IMR-90 (cell line): ENCODE results near the gene STPG1. TPM values are rescaled to one million over a fixed set of nuclear protein-coding genes. Genes with fewer than 3 reads are reported as not detected.

ENCODE experiments used
- ATAC-seq: fragments of 200-7000 bp; cut with Tn5 transposase; 2 replicates; pipeline ENCODE4 v1.9.1; 2020; ENCODE audit warnings: low read depth, mild to moderate bottlenecking, moderate library complexity
- BruUV-seq: library from RNA; stranded (reverse); fragments of 400-500 nt; replicated peaks from 2 replicates; lab custom pipeline; 2021; lab: Mats Ljungman, UMichigan
- CTCF ChIA-PET: fragments of 300-600 bp; formaldehyde crosslinking; extraction: SDS; loops from one replicate; lab custom pipeline; 2021; ENCODE audit warnings: antibody characterized with exemption; lab: Yijun Ruan, JAX
- POLR2A ChIA-PET: fragments of 300-600 bp; sonication (Branson Sonifier 250); formaldehyde crosslinking; loops from one replicate; lab custom pipeline; 2022; ENCODE audit warnings: antibody characterized with exemption; ENCODE audit not compliant: unreplicated experiment; lab: Charles Lee
- DNase-seq: peaks from one replicate; pipeline ENCODE4 v3.0.0; 2013
- H2AFZ ChIP-seq: replicated peaks from 2 replicates; pipeline ENCODE3; 2013; ENCODE audit warnings: low read length, mild to moderate bottlenecking; ENCODE audit not compliant: poor library complexity
- H2AK5ac ChIP-seq: 2 replicates; pipeline ENCODE4 v1.6.1; 2013; ENCODE audit warnings: low read depth, low read length, inconsistent platforms
- H2AK9ac ChIP-seq: replicated peaks from 2 replicates; pipeline ENCODE3; 2013; ENCODE audit warnings: mild to moderate bottlenecking, low read depth, low read length, moderate library complexity; ENCODE audit not compliant: poor library complexity
- H2BK120ac ChIP-seq: 2 replicates; pipeline ENCODE4 v1.6.1; 2013; ENCODE audit warnings: low read depth, low read length, inconsistent platforms
- H2BK15ac ChIP-seq: 3 replicates; pipeline ENCODE4 v1.6.1; 2013; ENCODE audit warnings: low read depth, low read length, inconsistent platforms
- H2BK20ac ChIP-seq: 2 replicates; pipeline ENCODE4 v1.6.1; 2013; ENCODE audit warnings: low read depth, mild to moderate bottlenecking, inconsistent platforms, low read length, moderate library complexity
- H2BK5ac ChIP-seq: 2 replicates; pipeline ENCODE4 v1.6.1; 2013; ENCODE audit warnings: mild to moderate bottlenecking, low read depth, low read length, inconsistent platforms; ENCODE audit not compliant: poor library complexity, severe bottlenecking
- H3K14ac ChIP-seq: replicated peaks from 2 replicates; pipeline ENCODE4 v1.6.1; 2013; ENCODE audit warnings: low read depth, low read length, inconsistent platforms
- H3K18ac ChIP-seq: 2 replicates; pipeline ENCODE4 v1.6.1; 2013; ENCODE audit warnings: low read depth, low read length, control low read depth
- H3K23ac ChIP-seq: 2 replicates; pipeline ENCODE4 v1.6.1; 2013; ENCODE audit warnings: low read depth, low read length, inconsistent platforms
- H3K27ac ChIP-seq: 2 replicates; pipeline ENCODE4 v1.5.1; 2013; ENCODE audit warnings: mild to moderate bottlenecking, control low read depth, low read length; ENCODE audit not compliant: insufficient read depth
- H3K27me3 ChIP-seq: 2 replicates; pipeline ENCODE4 v1.6.1; 2013; ENCODE audit warnings: low read length; ENCODE audit not compliant: control insufficient read depth, insufficient read depth
- H3K36me3 ChIP-seq: 2 replicates; pipeline ENCODE4 v1.6.1; 2013; ENCODE audit warnings: low read length, mixed read lengths; ENCODE audit not compliant: control insufficient read depth, insufficient read depth
- H3K4ac ChIP-seq: 2 replicates; pipeline ENCODE4 v1.6.1; 2013; ENCODE audit warnings: low read depth, low read length, inconsistent platforms
- H3K4me1 ChIP-seq: 2 replicates; pipeline ENCODE4 v1.6.1; 2013; ENCODE audit warnings: low read length, mixed read lengths; ENCODE audit not compliant: control insufficient read depth, insufficient read depth
- H3K4me2 ChIP-seq: 2 replicates; pipeline ENCODE4 v1.6.1; 2013; ENCODE audit warnings: low read depth, mild to moderate bottlenecking, control low read depth, low read length, moderate library complexity
- H3K4me3 ChIP-seq: 2 replicates; pipeline ENCODE4 v1.5.1; 2013; ENCODE audit warnings: low read depth, mild to moderate bottlenecking, control low read depth, low read length, moderate library complexity; ENCODE audit not compliant: insufficient read depth
- H3K56ac ChIP-seq: 2 replicates; pipeline ENCODE4 v1.6.1; 2013; ENCODE audit warnings: low read length, inconsistent platforms; ENCODE audit not compliant: insufficient read depth; ENCODE audit errors: extremely low read depth
- H3K79me1 ChIP-seq, 2 experiments: 2 replicates each; pipeline ENCODE4 v1.6.1; 2013; ENCODE audit warnings: low read length in 2 of 2, inconsistent platforms in 1 of 2, low read depth in 1 of 2
- H3K9ac ChIP-seq: 2 replicates; pipeline ENCODE4 v1.6.1; 2013; ENCODE audit warnings: low read depth, low read length, control low read depth
- H3K9me1 ChIP-seq: 2 replicates; pipeline ENCODE4 v1.6.1; 2013; ENCODE audit warnings: low read length, inconsistent platforms; ENCODE audit not compliant: insufficient read depth
- H3K9me3 ChIP-seq: 2 replicates; pipeline ENCODE4 v1.6.1; 2013; ENCODE audit warnings: low read length; ENCODE audit not compliant: control insufficient read depth, insufficient read depth
- H4K20me1 ChIP-seq: 2 replicates; pipeline ENCODE4 v1.6.1; 2013; ENCODE audit warnings: low read length, inconsistent platforms; ENCODE audit not compliant: insufficient read depth
- H4K5ac ChIP-seq: 2 replicates; pipeline ENCODE4 v1.6.1; 2013; ENCODE audit warnings: mild to moderate bottlenecking, low read depth, low read length, control low read depth
- H4K8ac ChIP-seq, 2 experiments: 2 replicates each; pipeline ENCODE4 v1.6.1; 2013; ENCODE audit warnings: low read depth in 2 of 2, low read length in 2 of 2, control low read depth in 1 of 2, inconsistent platforms in 1 of 2
- H4K91ac ChIP-seq: 2 replicates; pipeline ENCODE4 v1.6.1; 2013; ENCODE audit warnings: low read depth, low read length, inconsistent platforms; ENCODE audit not compliant: insufficient read depth
- CEBPB ChIP-seq: IDR thresholded peaks from 2 replicates; pipeline ENCODE4 v1.6.1; 2012; ENCODE audit warnings: low read depth, low read length, improper control_type of control experiment
- RFX5 ChIP-seq: IDR thresholded peaks from 2 replicates; pipeline ENCODE4 v1.8.0; 2012; ENCODE audit warnings: low read depth, mild to moderate bottlenecking, low read length, moderate library complexity
- WGBS, 2 experiments: methylation state at CpG; one replicate each; pipeline versions ENCODE4 v1.1.5 to v1.1.7; 2013; ENCODE audit warnings: missing lambda C conversion rate in 2 of 2; ENCODE audit not compliant: insufficient read length in 1 of 2; ENCODE audit errors: extremely low coverage in 2 of 2; 5-methylcytosine and 5-hydroxymethylcytosine counted together
- dilution Hi-C: fragments of 300-500 bp; cut with HindIII; formaldehyde crosslinking; loops from one replicate; pipeline ENCODE4 v1.14.3; 2018; ENCODE audit warnings: low sequenced_read_pairs; ENCODE audit not compliant: unreplicated experiment
- in situ Hi-C: fragments of 300-500 bp; cut with MboI; formaldehyde crosslinking; loops from 3 replicates; pipeline ENCODE4 v1.14.3; 2019; ENCODE audit warnings: low sequenced_read_pairs, inconsistent platforms, mixed read lengths
- intact Hi-C: fragments of 100-400 bp; cut with micrococcal nuclease; formaldehyde crosslinking; loops from 2 replicates; pipeline ENCODE4 v1.10.0; 2022
- polyA plus RNA-seq, 3 experiments: library from polyadenylated mRNA; depleted of rRNA; stranded (reverse); fragments of >200 nt; gene quantifications; 2 replicates each; pipeline ENCODE4 v1.2.3, GENCODE V29; 2012; ENCODE audit warnings: low replicate concordance in 1 of 3
- total RNA-seq: library from RNA; depleted of rRNA; stranded (reverse); fragments of >200 nt; gene quantifications from 2 replicates; pipeline ENCODE4 v1.2.3, GENCODE V29; 2012
- TF ChIP-seq, protein P1 (sequence below): fragments of 150-350 bp; IDR thresholded peaks from 2 replicates; pipeline ENCODE4 v1.6.1; 2016; ENCODE audit warnings: low read depth, mild to moderate bottlenecking, low read length, moderate library complexity, borderline replicate concordance

The STPG1 gene
- total and polyA plus RNA-seq, 2 of the 4 experiments (the other 2 are of a cell fraction), result 3.0 to 6.5 TPM

- no peak overlapping the region for H2BK20ac ChIP-seq
- in situ Hi-C loops (no loop called here), dilution Hi-C loops (no loop called here), intact Hi-C loops (no loop called here)
- H3K18ac ChIP-seq, result no peak overlapping the region
- no peak overlapping the region for H3K4me2 ChIP-seq
- no peaks in the 10 kb centered on the region for H3K27me3 ChIP-seq
- ChIA-PET POLR2A (no interaction called here), CTCF (no interaction called here)
- H3K9ac ChIP-seq, result no peak overlapping the region
- no peak overlapping the region for H2AFZ ChIP-seq
- peaks cover 15% of the 10 kb centered on the region for H3K4me1 ChIP-seq
- peaks cover 16% of the 10 kb centered on the region; the same call in 1 of the 2 replicates for H3K36me3 ChIP-seq
- H2BK5ac ChIP-seq, result no peak overlapping the region
- H4K5ac ChIP-seq, result no peak overlapping the region
- ATAC-seq (no peak), DNase-seq (peak; percentile 29)
- no peak overlapping the region for H4K8ac ChIP-seq
- no peak overlapping the region for H2BK15ac ChIP-seq
- H4K91ac ChIP-seq, result no peak overlapping the region
- no peak overlapping the region for H3K4ac ChIP-seq
- H4K20me1 ChIP-seq, result 0 out of 2 replicates have a peak, but pooled peaks cover 2% of the 10 kb centered on the region
- WGBS, 2 experiments, result 60% methylated on average over 2 of the region's 4 CpGs; no CpG with 5 or more reads in 1 of the 2 experiments
- no peak overlapping the region for H2AK9ac ChIP-seq
- no peak overlapping the region for H3K23ac ChIP-seq
- BruUV-seq, result no TSS peak
- no peak overlapping the region for H3K27ac ChIP-seq
- H3K4me3 ChIP-seq, result no peak overlapping the region
- H3K14ac ChIP-seq, result no peak overlapping the region
- H3K56ac ChIP-seq, result no peak overlapping the region
- TF ChIP-seq RFX5 (no peak), CEBPB (peak; percentile 86)
- TF ChIP-seq, protein P1, sequence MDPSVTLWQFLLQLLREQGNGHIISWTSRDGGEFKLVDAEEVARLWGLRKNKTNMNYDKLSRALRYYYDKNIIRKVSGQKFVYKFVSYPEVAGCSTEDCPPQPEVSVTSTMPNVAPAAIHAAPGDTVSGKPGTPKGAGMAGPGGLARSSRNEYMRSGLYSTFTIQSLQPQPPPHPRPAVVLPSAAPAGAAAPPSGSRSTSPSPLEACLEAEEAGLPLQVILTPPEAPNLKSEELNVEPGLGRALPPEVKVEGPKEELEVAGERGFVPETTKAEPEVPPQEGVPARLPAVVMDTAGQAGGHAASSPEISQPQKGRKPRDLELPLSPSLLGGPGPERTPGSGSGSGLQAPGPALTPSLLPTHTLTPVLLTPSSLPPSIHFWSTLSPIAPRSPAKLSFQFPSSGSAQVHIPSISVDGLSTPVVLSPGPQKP, result no peak
- H3K79me1 ChIP-seq, result peaks cover 37 to 64% of the 10 kb centered on the region in 2 experiments
- peaks cover 19% of the 10 kb centered on the region for H3K9me1 ChIP-seq
- H2BK120ac ChIP-seq, result no peak overlapping the region
- H3K9me3 ChIP-seq, result no peaks in the 10 kb centered on the region
- no peak overlapping the region for H2AK5ac ChIP-seq
Observed at GRCh38 chr1:24420547-24420946, 7.0 kb upstream of the STPG1 start.
